ENCODE data around the gene LRRC45. TPM values are rescaled to one million over a fixed set of nuclear protein-coding genes. Genes with fewer than 3 reads are reported as not detected.

Gene LRRC45
- total and polyA plus RNA-seq, 9 donors = 0.67 to 16.4 (median 7.1) TPM

DNA sequence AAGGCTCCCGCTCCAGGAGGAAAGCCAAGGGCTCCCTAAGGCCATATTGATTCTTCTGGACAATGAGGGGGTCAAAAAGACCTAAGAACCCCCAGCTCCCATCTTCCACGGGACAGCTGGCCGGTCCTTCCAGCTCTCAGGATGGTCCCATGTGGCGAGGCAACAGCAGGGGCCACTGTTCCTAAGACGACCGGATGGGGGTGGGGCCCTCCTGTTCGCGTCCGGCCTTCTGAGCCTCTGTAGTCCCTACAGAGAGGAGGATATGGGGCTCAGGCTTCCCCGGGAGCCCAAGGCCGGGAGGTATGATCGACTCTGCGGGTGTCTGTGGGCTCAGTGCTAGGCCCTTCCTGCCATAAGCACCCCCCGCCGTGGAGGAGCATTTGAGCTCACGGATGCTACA is 20.4 kb downstream of the LRRC45 start:
- intact Hi-C loops (cut with DNase I) = no loop called here
- WGBS, 3 donors = 61 to 70% (median 67%) methylated on average over 12 to 16 of the region's 16 CpGs

DNA sequence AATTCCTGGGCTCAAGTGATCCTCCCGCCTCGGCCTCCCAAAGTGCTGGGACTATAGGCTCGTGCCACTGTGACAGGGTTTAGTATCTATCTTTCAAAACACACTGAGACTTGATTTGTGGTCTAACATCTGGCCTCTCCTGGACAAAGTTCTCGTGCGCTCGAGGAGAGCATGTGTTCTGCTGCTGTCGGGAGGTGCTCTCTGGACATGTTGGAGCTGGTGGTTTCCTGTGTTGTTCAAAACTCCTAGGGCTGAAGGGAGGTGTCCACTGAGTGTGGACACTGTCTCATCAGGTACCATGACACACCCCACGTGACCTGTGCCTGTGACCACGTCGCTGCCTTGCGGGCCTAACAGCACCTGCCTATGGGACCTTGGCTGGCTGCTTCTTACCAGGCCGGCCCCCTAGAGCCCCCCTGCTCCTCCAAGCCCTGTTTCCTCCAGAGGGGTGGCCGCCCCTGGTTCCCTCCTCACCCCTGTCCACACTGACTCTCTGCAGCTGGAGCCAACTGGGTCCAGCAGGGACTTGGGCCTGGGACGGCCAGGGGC is 22.9 kb downstream of the LRRC45 start:
- no peaks in the 10 kb centered on the region for H3K9me3 ChIP-seq
- H3K36me3 ChIP-seq = no peaks in the 10 kb centered on the region
- DNase-seq = no peak
- no peak overlapping the region for H3K4me3 ChIP-seq
- TF ChIP-seq EP300 (IDR thresholded peaks at IDR 0.05) (no peak), POLR2A (IDR thresholded peaks at IDR 0.05) (no peak)
- TF ChIP-seq, protein P1, sequence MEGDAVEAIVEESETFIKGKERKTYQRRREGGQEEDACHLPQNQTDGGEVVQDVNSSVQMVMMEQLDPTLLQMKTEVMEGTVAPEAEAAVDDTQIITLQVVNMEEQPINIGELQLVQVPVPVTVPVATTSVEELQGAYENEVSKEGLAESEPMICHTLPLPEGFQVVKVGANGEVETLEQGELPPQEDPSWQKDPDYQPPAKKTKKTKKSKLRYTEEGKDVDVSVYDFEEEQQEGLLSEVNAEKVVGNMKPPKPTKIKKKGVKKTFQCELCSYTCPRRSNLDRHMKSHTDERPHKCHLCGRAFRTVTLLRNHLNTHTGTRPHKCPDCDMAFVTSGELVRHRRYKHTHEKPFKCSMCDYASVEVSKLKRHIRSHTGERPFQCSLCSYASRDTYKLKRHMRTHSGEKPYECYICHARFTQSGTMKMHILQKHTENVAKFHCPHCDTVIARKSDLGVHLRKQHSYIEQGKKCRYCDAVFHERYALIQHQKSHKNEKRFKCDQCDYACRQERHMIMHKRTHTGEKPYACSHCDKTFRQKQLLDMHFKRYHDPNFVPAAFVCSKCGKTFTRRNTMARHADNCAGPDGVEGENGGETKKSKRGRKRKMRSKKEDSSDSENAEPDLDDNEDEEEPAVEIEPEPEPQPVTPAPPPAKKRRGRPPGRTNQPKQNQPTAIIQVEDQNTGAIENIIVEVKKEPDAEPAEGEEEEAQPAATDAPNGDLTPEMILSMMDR (IDR thresholded peaks at IDR 0.05) = no peak
- H3K27me3 ChIP-seq = no peaks in the 10 kb centered on the region
- peaks cover 9% of the 10 kb centered on the region for H3K4me1 ChIP-seq (ENCODE audit: insufficient read depth)
- 52 to 63% (median 56%) methylated on average over 14 of the region's 14 CpGs for WGBS, 3 donors
- intact Hi-C loops (cut with DNase I) = no loop called here
- H3K27ac ChIP-seq = no peak overlapping the region

More for the DNA sequence above, 20.4 kb downstream of the LRRC45 start:
- no peaks in the 10 kb centered on the region for H3K36me3 ChIP-seq
- H3K4me3 ChIP-seq = no peak overlapping the region
- TF ChIP-seq POLR2A (IDR thresholded peaks at IDR 0.05) = no peak
- TF ChIP-seq, protein P1 (IDR thresholded peaks at IDR 0.05) = no peak
- no peak for TF ChIP-seq EP300 (IDR thresholded peaks at IDR 0.05)
- H3K9me3 ChIP-seq = no peaks in the 10 kb centered on the region
- no peaks in the 10 kb centered on the region for H3K4me1 ChIP-seq (ENCODE audit: insufficient read depth)
- no peaks in the 10 kb centered on the region for H3K27me3 ChIP-seq
- H3K27ac ChIP-seq = no peak overlapping the region
- no peak for DNase-seq

DNA sequence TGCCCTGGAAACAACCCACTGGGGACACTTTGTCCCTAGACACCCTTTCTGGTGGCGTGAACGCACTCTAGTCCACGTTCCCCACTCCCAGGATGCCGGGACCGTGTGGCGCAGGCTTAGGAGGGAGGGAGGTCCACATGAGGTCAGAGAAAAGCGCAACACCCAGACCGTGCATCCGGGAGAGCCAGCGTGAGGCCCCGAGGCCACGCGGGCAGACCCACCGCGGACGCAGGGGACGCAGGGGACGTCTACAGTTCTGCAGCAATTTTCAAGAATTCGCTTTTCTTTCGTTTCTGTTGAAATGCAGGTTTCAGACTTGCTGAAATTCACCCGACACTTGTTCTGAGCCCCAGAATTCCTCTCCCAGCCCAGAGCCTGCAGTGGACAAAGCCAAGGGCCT is 23.8 kb downstream of the LRRC45 start:
- DNase-seq = no peak
- TF ChIP-seq POLR2A (IDR thresholded peaks at IDR 0.05) = no peak
- TF ChIP-seq EP300 (IDR thresholded peaks at IDR 0.05) = no peak
- TF ChIP-seq, protein P1 (IDR thresholded peaks at IDR 0.05) = no peak
- intact Hi-C loops (cut with DNase I) = no loop called here
- Histone ChIP-seq H3K9me3 (no peaks in the 10 kb centered on the region), H3K4me1 (ENCODE audit: insufficient read depth) (peaks cover 9% of the 10 kb centered on the region), H3K4me3 (no peak overlapping the region), H3K36me3 (no peaks in the 10 kb centered on the region), H3K27ac (no peak overlapping the region), H3K27me3 (no peaks in the 10 kb centered on the region)
- WGBS, 3 donors = 86 to 90% (median 89%) methylated on average over 21 of the region's 21 CpGs

DNA sequence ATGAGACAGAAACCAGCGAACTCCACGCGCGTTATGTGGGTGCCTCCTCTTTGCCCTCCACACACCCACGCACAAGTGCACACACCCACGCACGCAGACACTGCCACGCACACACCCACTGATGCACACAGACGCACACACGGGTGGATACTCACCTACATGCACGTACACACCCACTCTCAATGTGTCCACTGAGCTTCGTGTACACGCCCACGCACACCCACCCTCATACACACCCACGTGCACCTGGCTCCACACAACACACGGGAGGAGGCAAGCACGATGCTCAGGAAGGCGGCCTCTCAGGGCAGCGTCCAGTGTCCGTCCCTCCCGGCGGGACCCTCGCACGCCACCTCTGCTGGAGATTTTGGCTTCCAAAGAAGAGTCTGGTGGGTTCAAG is 24.3 kb downstream of the LRRC45 start:
- intact Hi-C loops (cut with DNase I) = no loop called here
- TF ChIP-seq, protein P1 (IDR thresholded peaks at IDR 0.05) = no peak
- TF ChIP-seq POLR2A (IDR thresholded peaks at IDR 0.05) (no peak), EP300 (IDR thresholded peaks at IDR 0.05) (no peak)
- 79 to 83% (median 80%) methylated on average over 24 of the region's 24 CpGs for WGBS, 3 donors

More for the DNA sequence above, 24.3 kb downstream of the LRRC45 start:
- Histone ChIP-seq H3K9me3 (no peaks in the 10 kb centered on the region), H3K27me3 (no peaks in the 10 kb centered on the region), H3K36me3 (no peaks in the 10 kb centered on the region), H3K4me1 (ENCODE audit: insufficient read depth) (peaks cover 9% of the 10 kb centered on the region), H3K27ac (no peak overlapping the region), H3K4me3 (no peak overlapping the region)
- no peak for DNase-seq
